Measurements from ENCODE around the gene ATP6V1C2.

Gene ATP6V1C2

GRCh38 chr2:10831400-10831985, 110.1 kb downstream of the ATP6V1C2 start:
- Histone ChIP-seq H3K27me3 (ENCODE audit: insufficient read depth, low read length) (no peaks in the 10 kb centered on the region), H2BK120ac (ENCODE audit: insufficient read depth, low read length, poor library complexity) (no peak overlapping the region), H2BK12ac (ENCODE audit: low read length) (no peak overlapping the region), H4K91ac (ENCODE audit: low read depth, low read length) (no peak overlapping the region), H3K79me1 (ENCODE audit: low read length) (no peaks in the 10 kb centered on the region), H3K4me1 (ENCODE audit: control insufficient read depth in 1 of 2, insufficient read depth in 2 of 2, low read length in 2 of 2) (peaks cover 0 to 3% of the 10 kb centered on the region in 2 experiments), H4K8ac (ENCODE audit: low read depth, low read length) (no peak overlapping the region), H3K9me3 (ENCODE audit: insufficient read depth, low read depth, low read length) (peaks cover 2% of the 10 kb centered on the region), H2AFZ (ENCODE audit: insufficient read depth, low read length, poor library complexity) (no peak overlapping the region), H3K18ac (ENCODE audit: low read length) (no peak overlapping the region), H3K36me3 (ENCODE audit: control insufficient read depth in 1 of 2, insufficient read depth in 2 of 2, low read length in 2 of 2) (no peaks in the 10 kb centered on the region), H2BK5ac (ENCODE audit: low read depth, low read length, poor library complexity) (no peak overlapping the region), H3K23ac (ENCODE audit: low read length) (no peak overlapping the region), H3K4me2 (ENCODE audit: low read length) (no peak overlapping the region), H3K4me3 (ENCODE audit: low read depth, low read length) (no peak overlapping the region), H3K9ac (ENCODE audit: low read length) (no peak overlapping the region), H3K79me2 (ENCODE audit: control insufficient read depth, insufficient read depth, low read length, poor library complexity) (no peaks in the 10 kb centered on the region), H4K12ac (ENCODE audit: low read depth, low read length) (no peak overlapping the region), H3K14ac (ENCODE audit: low read length) (no peak overlapping the region), H3K4ac (ENCODE audit: low read depth, low read length) (no peak overlapping the region), H2AK5ac (ENCODE audit: low read length) (no peak overlapping the region), H3K27ac (ENCODE audit: low read depth, low read length) (no peak overlapping the region)
- no CpG with 5 or more reads among the region's 16 CpGs for WGBS (ENCODE audit: extremely low coverage, insufficient coverage, insufficient read length)
- DNase-seq, result no peak

GRCh38 chr2:10832203-10832936, 110.9 kb downstream of the ATP6V1C2 start:
- Histone ChIP-seq H4K8ac (ENCODE audit: low read depth, low read length) (no peak overlapping the region), H3K18ac (ENCODE audit: low read length) (no peak overlapping the region), H4K91ac (ENCODE audit: low read depth, low read length) (no peak overlapping the region), H3K9ac (ENCODE audit: low read length) (no peak overlapping the region), H2BK120ac (ENCODE audit: insufficient read depth, low read length, poor library complexity) (no peak overlapping the region), H3K36me3 (ENCODE audit: control insufficient read depth in 1 of 2, insufficient read depth in 2 of 2, low read length in 2 of 2) (no peaks in the 10 kb centered on the region), H3K4me1 (ENCODE audit: control insufficient read depth in 1 of 2, insufficient read depth in 2 of 2, low read length in 2 of 2) (peaks cover 0 to 3% of the 10 kb centered on the region in 2 experiments), H3K27me3 (ENCODE audit: insufficient read depth, low read length) (no peaks in the 10 kb centered on the region), H3K79me1 (ENCODE audit: low read length) (no peaks in the 10 kb centered on the region), H2BK12ac (ENCODE audit: low read length) (no peak overlapping the region), H2BK5ac (ENCODE audit: low read depth, low read length, poor library complexity) (no peak overlapping the region), H2AFZ (ENCODE audit: insufficient read depth, low read length, poor library complexity) (no peak overlapping the region), H3K4ac (ENCODE audit: low read depth, low read length) (no peak overlapping the region), H3K23ac (ENCODE audit: low read length) (no peak overlapping the region), H3K4me2 (ENCODE audit: low read length) (no peak overlapping the region), H3K79me2 (ENCODE audit: control insufficient read depth, insufficient read depth, low read length, poor library complexity) (no peaks in the 10 kb centered on the region), H3K14ac (ENCODE audit: low read length) (no peak overlapping the region), H3K9me3 (ENCODE audit: insufficient read depth, low read depth, low read length) (peaks cover 2% of the 10 kb centered on the region), H3K4me3 (ENCODE audit: low read depth, low read length) (no peak overlapping the region), H3K27ac (ENCODE audit: low read depth, low read length) (no peak overlapping the region), H2AK5ac (ENCODE audit: low read length) (no peak overlapping the region), H4K12ac (ENCODE audit: low read depth, low read length) (no peak overlapping the region)
- WGBS (ENCODE audit: extremely low coverage, insufficient coverage, insufficient read length), result no CpG with 5 or more reads among the region's 30 CpGs
- DNase-seq, result peak; percentile 78 to 93

GRCh38 chr2:10833021-10833420, 111.6 kb downstream of the ATP6V1C2 start:
- no peak overlapping the region for H4K91ac ChIP-seq (ENCODE audit: low read depth, low read length)
- WGBS (ENCODE audit: extremely low coverage, insufficient coverage, insufficient read length), result no CpG with 5 or more reads among the region's 10 CpGs

GRCh38 chr2:10834068-10834655, 112.7 kb downstream of the ATP6V1C2 start:
- Histone ChIP-seq H3K36me3 (ENCODE audit: control insufficient read depth in 1 of 2, insufficient read depth in 2 of 2, low read length in 2 of 2) (no peaks in the 10 kb centered on the region), H3K79me2 (ENCODE audit: control insufficient read depth, insufficient read depth, low read length, poor library complexity) (no peaks in the 10 kb centered on the region), H3K4ac (ENCODE audit: low read depth, low read length) (no peak overlapping the region), H4K12ac (ENCODE audit: low read depth, low read length) (no peak overlapping the region), H3K18ac (ENCODE audit: low read length) (no peak overlapping the region), H2BK12ac (ENCODE audit: low read length) (no peak overlapping the region), H4K8ac (ENCODE audit: low read depth, low read length) (no peak overlapping the region), H3K9me3 (ENCODE audit: insufficient read depth, low read depth, low read length) (peaks cover 2% of the 10 kb centered on the region), H3K14ac (ENCODE audit: low read length) (no peak overlapping the region), H3K4me1 (ENCODE audit: control insufficient read depth in 1 of 2, insufficient read depth in 2 of 2, low read length in 2 of 2) (peaks cover 0 to 3% of the 10 kb centered on the region in 2 experiments), H4K91ac (ENCODE audit: low read depth, low read length) (no peak overlapping the region), H2BK5ac (ENCODE audit: low read depth, low read length, poor library complexity) (no peak overlapping the region), H3K27me3 (ENCODE audit: insufficient read depth, low read length) (no peaks in the 10 kb centered on the region), H3K9ac (ENCODE audit: low read length) (no peak overlapping the region), H2AK5ac (ENCODE audit: low read length) (no peak overlapping the region), H3K27ac (ENCODE audit: low read depth, low read length) (no peak overlapping the region), H3K4me3 (ENCODE audit: low read depth, low read length) (no peak overlapping the region), H3K4me2 (ENCODE audit: low read length) (no peak overlapping the region), H3K23ac (ENCODE audit: low read length) (no peak overlapping the region), H2AFZ (ENCODE audit: insufficient read depth, low read length, poor library complexity) (no peak overlapping the region), H3K79me1 (ENCODE audit: low read length) (no peaks in the 10 kb centered on the region), H2BK120ac (ENCODE audit: insufficient read depth, low read length, poor library complexity) (no peak overlapping the region)
- no CpG with 5 or more reads among the region's 8 CpGs for WGBS (ENCODE audit: extremely low coverage, insufficient coverage, insufficient read length)
- no peak for DNase-seq

More at GRCh38 chr2:10833021-10833420, 111.6 kb downstream of the ATP6V1C2 start:
- Histone ChIP-seq H3K14ac (ENCODE audit: low read length) (no peak overlapping the region), H3K23ac (ENCODE audit: low read length) (no peak overlapping the region), H3K36me3 (ENCODE audit: control insufficient read depth in 1 of 2, insufficient read depth in 2 of 2, low read length in 2 of 2) (no peaks in the 10 kb centered on the region), H3K4me1 (ENCODE audit: control insufficient read depth in 1 of 2, insufficient read depth in 2 of 2, low read length in 2 of 2) (peaks cover 0 to 3% of the 10 kb centered on the region in 2 experiments), H3K27me3 (ENCODE audit: insufficient read depth, low read length) (no peaks in the 10 kb centered on the region), H2BK5ac (ENCODE audit: low read depth, low read length, poor library complexity) (no peak overlapping the region), H4K8ac (ENCODE audit: low read depth, low read length) (no peak overlapping the region), H2BK12ac (ENCODE audit: low read length) (no peak overlapping the region), H3K9ac (ENCODE audit: low read length) (no peak overlapping the region), H3K79me1 (ENCODE audit: low read length) (no peaks in the 10 kb centered on the region), H3K18ac (ENCODE audit: low read length) (no peak overlapping the region), H3K79me2 (ENCODE audit: control insufficient read depth, insufficient read depth, low read length, poor library complexity) (no peaks in the 10 kb centered on the region), H3K27ac (ENCODE audit: low read depth, low read length) (no peak overlapping the region), H3K4me2 (ENCODE audit: low read length) (no peak overlapping the region), H2BK120ac (ENCODE audit: insufficient read depth, low read length, poor library complexity) (no peak overlapping the region), H3K9me3 (ENCODE audit: insufficient read depth, low read depth, low read length) (peaks cover 2% of the 10 kb centered on the region), H2AFZ (ENCODE audit: insufficient read depth, low read length, poor library complexity) (no peak overlapping the region), H2AK5ac (ENCODE audit: low read length) (no peak overlapping the region), H3K4ac (ENCODE audit: low read depth, low read length) (no peak overlapping the region), H4K12ac (ENCODE audit: low read depth, low read length) (no peak overlapping the region), H3K4me3 (ENCODE audit: low read depth, low read length) (no peak overlapping the region)
- DNase-seq, result no peak

Data from trophoblast cell (in vitro differentiated cells and primary cell).